DMS 273 (cell line): ENCODE measurements around the gene TRMT61A.
"Not testable (repeated sequence)": the region's sequence is repeated elsewhere in the genome, so short reads cannot be mapped to it uniquely, and the experiment has no call there.

ENCODE experiments used
- DNase-seq: peaks from one replicate; lab custom pipeline; 2025; ENCODE audit not compliant: unreplicated experiment; lab: John Stamatoyannopoulos, UW

TRMT61A gene

DNA sequence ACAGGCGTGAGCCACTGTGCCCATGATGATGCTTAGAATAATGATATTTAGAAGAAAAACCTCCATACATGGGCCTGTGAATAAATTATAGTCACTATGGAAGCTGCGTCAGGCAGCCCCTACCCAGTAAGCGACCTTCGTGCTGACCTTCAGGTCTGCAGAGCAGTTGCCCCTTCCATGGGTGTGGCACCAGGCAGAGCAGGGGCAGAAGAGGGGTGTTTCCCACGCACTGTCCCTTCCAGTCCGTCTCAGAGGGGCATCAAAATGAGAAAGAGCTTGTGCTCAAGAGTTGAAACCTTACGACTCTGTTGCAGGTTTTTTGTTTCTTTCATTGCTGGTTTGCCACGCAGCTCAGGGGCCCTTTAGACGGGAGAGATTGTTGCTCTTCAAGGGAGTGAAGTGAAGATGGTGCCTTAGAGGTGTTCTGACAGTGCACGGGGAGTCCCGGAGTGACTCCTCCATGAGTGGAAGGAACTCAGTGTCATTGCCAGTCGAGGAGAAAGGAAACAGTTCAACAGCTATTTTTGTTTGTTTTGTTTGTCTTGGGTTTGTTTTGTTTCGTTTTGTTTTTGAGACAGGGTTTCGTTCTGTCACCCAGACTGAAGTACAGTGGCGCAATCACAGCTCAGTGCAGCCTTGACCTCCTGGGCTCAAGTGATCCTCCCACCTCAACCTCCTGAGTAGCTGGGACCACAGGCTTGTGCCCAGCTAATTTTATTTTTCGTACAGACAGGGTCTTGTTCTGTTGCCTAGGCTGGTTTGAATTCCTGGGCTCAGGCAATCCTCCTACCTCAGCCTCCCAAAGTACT, 20.3 kb upstream of the TRMT61A start:
- DNase-seq, result no peak

GRCh38 chr14:103509864-103510723, 18.9 kb upstream of the TRMT61A start:
- no peak for DNase-seq

- DNase-seq, result no peak
Measured at GRCh38 chr14:103510724-103511693, 18.0 kb upstream of the TRMT61A start.

DNA sequence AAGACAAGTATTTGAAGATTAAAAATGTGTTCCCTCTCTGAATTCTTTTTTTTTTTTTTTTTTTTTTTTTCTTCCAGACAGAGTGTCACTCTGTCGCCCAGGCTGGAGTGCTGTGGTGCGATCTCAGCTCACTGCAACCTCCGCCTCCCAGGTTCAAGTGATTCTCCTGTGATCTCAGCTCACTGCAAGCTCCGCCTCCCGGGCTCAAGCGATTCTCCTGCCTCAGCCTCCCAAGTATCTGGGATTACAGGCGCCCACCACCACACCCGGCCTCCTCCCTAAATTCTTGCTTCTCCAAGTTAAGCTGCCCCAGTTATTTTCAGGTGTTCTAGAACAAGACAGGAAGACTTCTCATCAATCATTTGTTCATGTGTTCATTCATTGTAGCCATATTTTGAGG, 16.8 kb upstream of the TRMT61A start:
- not testable (repeated sequence) for DNase-seq

DNA sequence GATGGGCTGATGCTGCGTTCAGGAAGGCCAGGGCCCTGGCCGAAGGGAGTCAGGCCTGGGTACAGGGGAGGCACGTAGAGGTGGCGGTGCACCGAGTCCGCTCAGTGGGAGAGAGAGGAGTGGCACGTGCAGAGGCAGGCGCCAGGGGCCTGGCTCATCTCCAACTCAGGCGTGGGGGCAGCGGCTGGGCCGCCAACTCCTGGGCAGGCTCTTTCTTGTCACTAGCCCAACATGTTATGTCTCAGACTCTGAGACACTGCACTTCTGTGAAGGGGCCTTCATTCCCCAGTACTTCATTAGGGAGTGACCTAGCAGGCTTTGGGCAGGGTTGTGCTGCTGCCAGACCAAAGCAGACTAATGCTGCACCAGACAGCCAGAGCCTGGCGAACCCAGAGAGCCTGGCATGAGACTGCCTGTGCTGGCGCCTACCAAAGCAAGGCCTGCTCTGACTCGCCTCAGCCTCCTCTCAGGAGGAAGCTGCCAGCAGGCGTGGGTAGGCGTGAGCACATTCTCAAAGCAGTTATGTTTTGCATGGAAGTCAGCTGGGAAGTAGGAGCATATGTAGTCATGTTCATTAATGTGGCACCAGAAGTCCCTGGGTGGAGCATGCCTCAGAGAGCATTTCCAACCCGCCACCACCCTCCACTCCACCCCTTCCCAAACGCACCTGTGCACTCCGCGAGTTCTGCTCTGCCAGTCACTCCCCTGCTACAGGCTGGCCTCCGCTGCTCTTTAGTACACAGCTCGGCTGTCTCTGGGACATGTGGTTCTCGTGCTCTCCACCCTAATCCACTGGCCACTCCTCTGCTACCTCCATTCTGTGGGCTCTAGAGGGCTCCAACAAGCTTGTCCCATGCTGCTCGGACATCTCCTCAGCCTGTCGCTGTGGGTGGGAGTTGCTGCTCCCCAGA, 16.0 kb upstream of the TRMT61A start:
- peak; percentile 98 for DNase-seq

- no peak for DNase-seq
Measured at GRCh38 chr14:103514596-103515421, 14.2 kb upstream of the TRMT61A start.

GRCh38 chr14:103516426-103517173, 12.4 kb upstream of the TRMT61A start:
- no peak for DNase-seq

DNA sequence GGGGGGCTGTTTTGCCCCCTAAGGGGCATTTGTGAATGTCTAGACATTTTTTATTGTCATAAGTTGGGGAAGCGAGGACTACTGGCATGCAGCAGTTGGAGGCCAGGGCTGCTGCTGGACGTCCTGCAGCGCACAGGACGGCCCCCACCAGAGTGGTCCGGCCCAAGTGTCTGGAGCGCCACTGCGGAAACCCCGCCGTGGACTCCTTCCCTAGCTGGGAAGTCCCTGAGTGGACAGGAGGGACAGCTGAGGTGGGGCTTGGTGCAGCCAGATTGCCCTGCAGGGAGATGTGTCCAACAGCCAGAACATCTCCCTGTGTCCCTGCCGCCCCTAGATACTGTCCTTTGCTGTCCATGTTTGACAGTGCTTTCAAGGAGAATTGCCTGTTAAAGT, 11.8 kb upstream of the TRMT61A start:
- DNase-seq, result no peak

GRCh38 chr14:103517721-103518421, 11.1 kb upstream of the TRMT61A start:
- peak; percentile 59 for DNase-seq

DNA sequence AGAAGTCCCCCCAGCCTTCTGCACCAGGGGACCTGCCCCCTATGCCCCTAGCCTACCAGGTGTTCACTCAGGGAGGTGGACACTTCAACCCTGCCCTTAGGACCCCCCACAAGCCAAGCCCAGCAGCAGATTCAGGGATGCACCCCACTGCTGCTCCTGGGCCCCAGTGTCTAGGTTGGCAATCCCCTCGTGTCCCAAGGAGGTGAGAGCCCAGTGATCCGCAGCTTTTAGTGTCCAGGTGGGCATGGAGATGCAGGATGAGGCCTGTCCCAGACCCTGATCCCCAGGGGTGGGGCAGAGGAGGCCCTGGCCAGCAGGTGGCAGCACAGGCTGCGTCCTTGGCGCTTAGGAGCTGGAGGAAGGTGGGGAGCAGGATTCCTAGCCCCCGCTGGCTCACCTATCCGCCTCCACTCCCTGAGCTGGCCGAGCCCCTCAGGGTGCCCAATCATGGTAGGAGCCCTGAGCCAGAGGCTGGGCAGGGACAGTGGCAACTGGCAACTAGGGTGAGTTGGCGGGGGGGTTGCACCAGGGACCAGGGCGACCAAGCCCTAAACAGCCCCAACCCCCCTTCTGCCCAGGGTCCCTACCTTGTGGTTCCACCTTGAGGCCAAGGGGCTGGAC, 10.5 kb upstream of the TRMT61A start:
- peak; percentile 91 for DNase-seq

- DNase-seq, result peak; percentile 84
Measured at GRCh38 chr14:103519043-103519836, 9.8 kb upstream of the TRMT61A start.

DNA sequence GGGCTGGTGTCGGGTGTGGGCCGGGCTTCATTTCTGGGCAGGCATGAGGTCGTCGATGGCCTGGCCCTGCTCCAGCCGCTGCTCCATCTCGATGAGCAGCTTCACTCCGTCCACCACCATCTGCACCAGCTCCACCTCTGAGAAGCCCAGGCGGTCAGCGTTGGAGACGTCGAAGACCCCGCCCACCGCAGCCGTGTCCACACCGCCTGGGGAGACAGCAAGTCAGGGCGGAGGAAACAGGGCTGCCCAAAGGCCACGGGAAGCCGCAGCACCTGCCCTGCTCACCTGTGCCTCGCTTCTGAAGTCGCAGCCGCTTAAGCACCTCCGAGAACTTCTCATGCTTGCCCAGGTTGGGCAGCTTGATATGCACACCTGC, 9.2 kb upstream of the TRMT61A start:
- peak; percentile 83 for DNase-seq

DNA sequence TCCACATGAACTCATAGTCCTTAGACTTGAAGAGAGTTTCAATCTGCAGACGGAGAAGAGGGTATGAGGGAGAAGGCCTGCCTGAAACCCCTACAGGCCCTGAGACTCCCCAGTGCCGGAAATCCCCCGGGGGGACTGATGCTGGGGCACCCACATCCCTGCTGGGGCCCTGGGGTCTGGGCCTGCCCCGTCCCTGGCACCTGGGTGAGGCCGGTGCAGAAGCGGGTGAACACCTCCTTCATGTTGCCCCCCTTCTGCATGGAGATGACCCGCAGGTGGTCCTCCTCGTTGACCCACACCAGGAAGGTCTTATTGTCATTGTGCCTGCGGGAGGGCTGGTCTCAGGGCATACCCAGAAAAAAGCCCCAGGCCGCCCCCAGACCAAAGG, 8.7 kb upstream of the TRMT61A start:
- no peak for DNase-seq

DNA sequence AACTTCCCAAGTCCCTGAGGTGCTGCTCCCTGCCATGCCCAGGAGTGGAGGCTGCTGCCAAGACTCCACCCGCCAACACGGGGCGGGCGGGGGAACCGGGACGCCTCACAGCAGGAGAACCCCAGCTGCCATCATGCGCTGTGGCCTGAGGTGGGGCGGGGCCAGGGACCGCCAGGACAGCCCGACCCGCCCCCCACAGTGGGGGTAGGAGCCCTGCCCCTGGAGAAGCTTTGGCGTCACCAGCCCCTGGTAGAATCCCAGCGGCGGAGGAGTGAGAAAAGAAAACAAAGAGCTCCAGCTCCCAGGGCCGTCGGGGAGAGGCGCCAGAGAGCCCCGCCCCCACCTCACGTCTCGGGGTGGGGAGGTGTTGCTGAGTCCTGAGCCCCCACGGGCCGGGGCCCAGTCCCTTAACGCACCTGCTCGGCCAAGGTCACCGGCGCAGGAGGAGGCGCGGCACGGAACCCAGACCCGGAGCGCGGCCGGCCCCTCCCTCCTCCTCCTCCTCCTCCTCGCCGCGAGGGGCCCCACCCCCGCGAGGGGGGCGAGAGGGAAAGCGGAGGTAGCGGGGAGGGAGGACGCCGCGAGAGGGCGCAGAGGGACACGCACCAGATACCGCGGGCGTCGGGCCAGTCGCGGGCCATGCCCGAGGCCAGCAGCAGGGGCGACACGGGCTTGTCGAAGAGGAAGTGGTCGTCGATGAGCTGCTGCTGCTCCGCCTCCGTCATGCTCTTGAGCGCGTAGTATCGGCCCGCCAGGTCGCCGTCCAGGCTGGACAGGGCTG, 8.1 kb upstream of the TRMT61A start:
- DNase-seq, result peak; percentile 97

GRCh38 chr14:103521438-103521950, 7.5 kb upstream of the TRMT61A start:
- peak; percentile 66 for DNase-seq
